ENCODE results near the gene ATMIN.
A peak's percentile ranks its signal among the peaks of the same experiment; 100 is the strongest.

The ATMIN gene

DNA sequence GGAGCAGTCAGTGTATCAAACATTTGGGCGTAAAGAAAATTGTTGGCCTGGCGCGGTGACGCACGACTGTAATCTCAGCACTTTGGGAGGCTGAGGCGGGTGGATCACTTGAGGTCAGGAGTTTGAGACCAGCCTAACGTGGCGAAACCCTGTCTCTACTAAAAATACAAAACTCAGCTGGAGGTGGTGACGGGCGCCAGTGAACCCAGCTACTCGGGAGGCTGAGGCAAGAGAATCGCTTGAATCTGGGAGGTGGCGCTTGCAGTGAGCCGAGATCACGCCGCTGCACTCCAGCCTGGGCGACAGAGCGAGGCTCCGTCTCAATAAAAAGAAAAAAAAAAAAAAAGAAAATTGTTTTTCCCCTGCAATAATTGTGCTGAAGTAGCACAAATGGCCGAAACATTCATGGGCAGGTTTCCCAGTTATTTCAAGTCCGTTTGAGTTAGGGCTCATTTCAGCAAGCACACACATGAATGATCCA lies 59.2 kb downstream of the ATMIN start:
- peak overlapping the region; percentile 78 for H3K4me3 ChIP-seq (replicated peaks; ENCODE audit: low read depth, low read length)
- DNase-seq (ENCODE audit: low read depth) = peak; percentile 31

DNA sequence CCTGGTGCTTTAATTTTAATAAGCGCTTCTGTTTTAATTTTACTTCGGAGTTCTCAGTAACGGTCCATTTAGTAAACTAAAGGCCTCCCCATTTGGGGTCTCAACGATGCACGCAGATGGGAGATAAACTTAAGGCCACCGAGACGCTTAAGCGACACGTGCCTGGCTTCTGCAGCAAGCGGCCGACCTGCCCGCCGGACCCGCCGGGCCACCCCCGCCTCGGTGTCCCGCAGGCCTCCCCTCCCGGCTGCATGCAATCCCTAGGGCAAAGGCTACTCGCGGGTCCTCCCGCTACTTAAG lies 60.0 kb downstream of the ATMIN start:
- TF ChIP-seq, protein P1, sequence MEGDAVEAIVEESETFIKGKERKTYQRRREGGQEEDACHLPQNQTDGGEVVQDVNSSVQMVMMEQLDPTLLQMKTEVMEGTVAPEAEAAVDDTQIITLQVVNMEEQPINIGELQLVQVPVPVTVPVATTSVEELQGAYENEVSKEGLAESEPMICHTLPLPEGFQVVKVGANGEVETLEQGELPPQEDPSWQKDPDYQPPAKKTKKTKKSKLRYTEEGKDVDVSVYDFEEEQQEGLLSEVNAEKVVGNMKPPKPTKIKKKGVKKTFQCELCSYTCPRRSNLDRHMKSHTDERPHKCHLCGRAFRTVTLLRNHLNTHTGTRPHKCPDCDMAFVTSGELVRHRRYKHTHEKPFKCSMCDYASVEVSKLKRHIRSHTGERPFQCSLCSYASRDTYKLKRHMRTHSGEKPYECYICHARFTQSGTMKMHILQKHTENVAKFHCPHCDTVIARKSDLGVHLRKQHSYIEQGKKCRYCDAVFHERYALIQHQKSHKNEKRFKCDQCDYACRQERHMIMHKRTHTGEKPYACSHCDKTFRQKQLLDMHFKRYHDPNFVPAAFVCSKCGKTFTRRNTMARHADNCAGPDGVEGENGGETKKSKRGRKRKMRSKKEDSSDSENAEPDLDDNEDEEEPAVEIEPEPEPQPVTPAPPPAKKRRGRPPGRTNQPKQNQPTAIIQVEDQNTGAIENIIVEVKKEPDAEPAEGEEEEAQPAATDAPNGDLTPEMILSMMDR (IDR thresholded peaks at IDR 0.05; ENCODE audit: low read length, missing control alignments) = no peak
- H3K4me3 ChIP-seq (replicated peaks; ENCODE audit: low read depth, low read length) = peak overlapping the region; percentile 78
- no peak for DNase-seq (ENCODE audit: low read depth)

More for the DNA sequence above, 59.2 kb downstream of the ATMIN start:
- TF ChIP-seq, protein P1 (IDR thresholded peaks at IDR 0.05; ENCODE audit: low read length, missing control alignments) = no peak

DNA sequence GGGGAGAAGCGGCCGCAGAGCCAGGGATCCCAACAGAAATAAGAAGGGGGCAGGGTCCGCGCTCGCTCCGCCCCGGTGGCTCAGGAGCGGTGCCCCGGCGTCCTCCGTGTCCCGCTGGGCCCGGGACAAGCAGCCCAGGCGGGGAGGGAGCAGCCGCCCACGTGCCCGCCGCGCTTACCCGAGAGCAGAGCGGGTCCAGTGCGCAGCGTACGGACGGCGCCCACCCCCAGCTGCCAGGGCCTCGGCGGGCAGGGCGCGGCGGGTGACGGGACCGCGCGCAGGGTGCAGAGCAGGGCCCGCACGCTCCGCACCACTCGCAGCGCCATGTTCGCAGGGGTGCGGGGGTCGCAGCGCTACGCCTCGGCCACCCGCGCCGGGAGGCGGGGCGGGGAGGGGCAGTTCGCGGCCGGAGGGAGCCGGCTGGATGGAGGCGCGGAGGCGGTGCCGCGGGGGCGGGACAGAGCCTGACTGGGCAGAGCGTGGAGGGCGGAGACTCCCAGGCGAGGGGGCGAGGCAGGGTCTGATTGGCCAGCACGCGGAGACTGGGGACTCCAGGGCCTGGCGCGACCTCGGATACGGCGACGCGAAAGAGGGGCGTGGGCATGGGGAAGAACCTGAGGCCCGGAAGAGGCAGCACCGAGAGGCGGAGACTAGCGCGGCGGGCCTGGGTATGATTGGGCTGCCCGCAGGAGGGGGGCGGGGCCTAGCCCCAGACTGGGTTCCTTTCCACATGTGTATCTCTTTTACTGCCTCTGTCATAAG lies 60.5 kb downstream of the ATMIN start, which contains the start of gene GCSH:
Gene GCSH, minus strand, starts transcription at position 443 of the 762 bp plus-strand sequence. Its CDS starts 117 bp downstream, at position 326.
- peak; percentile 99 for DNase-seq (ENCODE audit: low read depth)
- peak within 1 kb of the TSS; percentile 78 for H3K4me3 ChIP-seq (replicated peaks; ENCODE audit: low read depth, low read length)

DNA sequence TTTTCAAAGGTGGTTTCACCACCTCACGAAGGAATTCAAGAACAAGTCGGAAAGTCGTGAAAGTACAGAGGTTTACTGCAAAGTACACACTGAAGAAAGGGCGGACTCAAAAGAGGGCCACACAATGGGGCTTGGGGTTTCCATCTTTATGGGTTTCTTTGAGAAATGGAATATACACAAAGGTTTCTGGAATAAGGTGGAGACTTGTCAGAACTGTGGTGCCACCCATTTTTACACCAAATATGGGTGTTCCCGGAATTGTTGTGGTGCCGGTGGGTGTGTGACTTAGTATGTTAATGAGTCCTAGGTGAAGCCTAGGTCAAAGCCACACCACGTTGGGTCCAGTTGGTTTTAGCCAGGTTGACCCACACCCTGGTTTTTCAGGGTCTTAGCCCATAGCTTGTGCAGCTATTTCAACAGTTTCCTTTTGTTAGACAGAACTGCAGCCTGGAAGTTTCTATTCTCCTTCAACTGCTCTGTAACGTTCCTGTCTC lies 61.1 kb downstream of the ATMIN start:
- peak overlapping the region; percentile 4 for H3K4me3 ChIP-seq (replicated peaks; ENCODE audit: low read depth, low read length)
- TF ChIP-seq, protein P1 (IDR thresholded peaks at IDR 0.05; ENCODE audit: low read length, missing control alignments) = no peak
- no peak for DNase-seq (ENCODE audit: low read depth)

More for the DNA sequence above, 60.5 kb downstream of the ATMIN start, which contains the start of gene GCSH:
- TF ChIP-seq, protein P1 (IDR thresholded peaks at IDR 0.05; ENCODE audit: low read length, missing control alignments) = no peak
